Peyer's patch (tissue), 4 donors: ENCODE results near the gene LZTS2. TPM values are rescaled to one million over a fixed set of nuclear protein-coding genes. Genes with fewer than 3 reads are reported as not detected.

Experiments
- DNase-seq, 3 donors: peaks; one replicate each; pipeline ENCODE4 v3.0.0-alpha.2; 2017 to 2019
- H3K27ac ChIP-seq, 4 donors: fragments of 200-600 bp; sonication (generic); one replicate each; pipeline ENCODE4 v1.5.1; 2016 to 2019
- H3K27me3 ChIP-seq, 2 donors: fragments of 200-600 bp; sonication (generic); one replicate each; pipeline ENCODE4 v1.5.1; 2019
- H3K36me3 ChIP-seq, 3 donors: fragments of 200-600 bp; sonication (generic); one replicate each; pipeline ENCODE4 v1.5.1; 2016 to 2019
- H3K4me1 ChIP-seq, 4 donors: fragments of 200-600 bp; sonication (generic); one replicate each; pipeline ENCODE4 v1.5.1; 2016 to 2019
- H3K4me3 ChIP-seq, 4 donors: fragments of 200-600 bp; sonication (generic); 1 replicate in 3 of 4; 2 replicates in 1 of 4; pipeline ENCODE4 v1.5.1; 2016 to 2019; ENCODE audit warnings: mild to moderate bottlenecking in 1 of 4
- H3K9me3 ChIP-seq, 4 donors: fragments of 200-600 bp; sonication (generic); one replicate each; pipeline ENCODE4 v1.5.1; 2016 to 2019; ENCODE audit warnings: mild to moderate bottlenecking in 1 of 4
- POLR2A ChIP-seq, 2 donors: fragments of 450-650 bp; IDR thresholded peaks; one replicate each; pipeline ENCODE4 v1.5.1; 2017; ENCODE audit warnings: antibody characterized with exemption in 2 of 2, mild to moderate bottlenecking in 2 of 2, moderate library complexity in 2 of 2
- total RNA-seq, 4 donors: library from RNA; depleted of rRNA; stranded (reverse); fragments of >200 nt; gene quantifications; one replicate each; pipeline ENCODE4 v1.1.0, GENCODE V29; 2016
- TF ChIP-seq, protein P1 (sequence below), 6 experiments: fragments of 450-650 bp in 4 of 6; fragments of 200-600 bp in 2 of 6; sonication (generic) in 1 of 6; IDR thresholded peaks; one replicate each; pipeline ENCODE4 v1.5.1; 2017 to 2019; ENCODE audit warnings: antibody characterized with exemption in 6 of 6, mild to moderate bottlenecking in 3 of 6, moderate library complexity in 1 of 6

Gene LZTS2, protein sequence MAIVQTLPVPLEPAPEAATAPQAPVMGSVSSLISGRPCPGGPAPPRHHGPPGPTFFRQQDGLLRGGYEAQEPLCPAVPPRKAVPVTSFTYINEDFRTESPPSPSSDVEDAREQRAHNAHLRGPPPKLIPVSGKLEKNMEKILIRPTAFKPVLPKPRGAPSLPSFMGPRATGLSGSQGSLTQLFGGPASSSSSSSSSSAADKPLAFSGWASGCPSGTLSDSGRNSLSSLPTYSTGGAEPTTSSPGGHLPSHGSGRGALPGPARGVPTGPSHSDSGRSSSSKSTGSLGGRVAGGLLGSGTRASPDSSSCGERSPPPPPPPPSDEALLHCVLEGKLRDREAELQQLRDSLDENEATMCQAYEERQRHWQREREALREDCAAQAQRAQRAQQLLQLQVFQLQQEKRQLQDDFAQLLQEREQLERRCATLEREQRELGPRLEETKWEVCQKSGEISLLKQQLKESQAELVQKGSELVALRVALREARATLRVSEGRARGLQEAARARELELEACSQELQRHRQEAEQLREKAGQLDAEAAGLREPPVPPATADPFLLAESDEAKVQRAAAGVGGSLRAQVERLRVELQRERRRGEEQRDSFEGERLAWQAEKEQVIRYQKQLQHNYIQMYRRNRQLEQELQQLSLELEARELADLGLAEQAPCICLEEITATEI
- 10 to 100 TPM; 28.0 to 57.4 (median 47.1) TPM for total RNA-seq

DNA sequence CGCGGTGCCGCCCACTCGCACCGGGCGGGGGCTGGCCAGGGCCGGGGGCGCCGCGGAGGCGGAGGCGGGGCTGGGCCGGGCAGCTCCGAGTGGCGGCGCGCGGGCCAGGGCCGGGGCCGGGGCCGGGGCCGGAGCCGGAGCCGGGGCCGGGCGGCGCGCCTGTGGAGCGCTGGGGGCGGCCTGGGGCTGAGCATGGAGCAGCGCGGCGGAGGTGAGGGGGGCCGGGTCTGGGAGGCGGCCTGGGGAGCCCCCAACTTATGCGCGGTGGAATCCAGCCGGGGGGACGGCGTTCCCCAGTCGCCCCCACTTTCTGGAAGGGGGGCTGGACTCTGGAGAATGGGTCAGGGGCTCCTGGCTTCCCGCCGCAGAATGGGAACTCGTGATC lies at the start of gene LZTS2:
Gene LZTS2, plus strand, starts transcription at position 67 of the 385 bp plus-strand sequence. CDS start 2,731 bp downstream, outside the sequence.
- H3K27ac ChIP-seq: peak within 1 kb of the TSS; percentile 95 to 100 (median 96)
- no peaks in the 10 kb centered on the region for H3K27me3 ChIP-seq
- peaks cover 0 to 44% (median 13%) of the 10 kb centered on the region in 4 donors for H3K4me1 ChIP-seq
- no peaks in the 10 kb centered on the region for H3K9me3 ChIP-seq
- peak within 1 kb of the TSS; percentile 75 to 96 (median 79) for H3K4me3 ChIP-seq
- peaks cover 0 to 14% (median 0%) of the 10 kb centered on the region in 3 donors for H3K36me3 ChIP-seq
- TF ChIP-seq, protein P1, sequence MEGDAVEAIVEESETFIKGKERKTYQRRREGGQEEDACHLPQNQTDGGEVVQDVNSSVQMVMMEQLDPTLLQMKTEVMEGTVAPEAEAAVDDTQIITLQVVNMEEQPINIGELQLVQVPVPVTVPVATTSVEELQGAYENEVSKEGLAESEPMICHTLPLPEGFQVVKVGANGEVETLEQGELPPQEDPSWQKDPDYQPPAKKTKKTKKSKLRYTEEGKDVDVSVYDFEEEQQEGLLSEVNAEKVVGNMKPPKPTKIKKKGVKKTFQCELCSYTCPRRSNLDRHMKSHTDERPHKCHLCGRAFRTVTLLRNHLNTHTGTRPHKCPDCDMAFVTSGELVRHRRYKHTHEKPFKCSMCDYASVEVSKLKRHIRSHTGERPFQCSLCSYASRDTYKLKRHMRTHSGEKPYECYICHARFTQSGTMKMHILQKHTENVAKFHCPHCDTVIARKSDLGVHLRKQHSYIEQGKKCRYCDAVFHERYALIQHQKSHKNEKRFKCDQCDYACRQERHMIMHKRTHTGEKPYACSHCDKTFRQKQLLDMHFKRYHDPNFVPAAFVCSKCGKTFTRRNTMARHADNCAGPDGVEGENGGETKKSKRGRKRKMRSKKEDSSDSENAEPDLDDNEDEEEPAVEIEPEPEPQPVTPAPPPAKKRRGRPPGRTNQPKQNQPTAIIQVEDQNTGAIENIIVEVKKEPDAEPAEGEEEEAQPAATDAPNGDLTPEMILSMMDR (IDR thresholded peaks at IDR 0.05): no peak
- no peak for TF ChIP-seq POLR2A (IDR thresholded peaks at IDR 0.05)
- DNase-seq: no peak

DNA sequence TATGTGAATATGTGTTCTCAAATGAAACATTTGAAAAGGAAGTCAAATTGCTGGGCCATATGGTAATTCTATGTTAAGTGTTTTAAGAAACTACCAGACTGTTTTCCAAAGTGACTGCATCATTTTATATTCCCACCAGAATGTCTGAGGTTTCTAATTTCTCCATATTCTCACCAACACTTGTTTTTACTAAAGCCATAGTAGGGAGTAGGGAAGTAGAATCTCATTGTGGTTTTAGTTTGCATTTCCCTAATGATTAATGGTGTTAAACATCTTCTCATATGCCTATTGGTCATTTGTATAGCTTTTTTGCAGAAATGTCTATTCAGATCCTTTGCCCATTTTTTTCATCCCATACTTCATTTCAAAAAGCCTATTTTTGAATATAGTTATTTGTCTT lies 39.4 kb upstream of the LZTS2 start:
- no peak overlapping the region for H3K4me3 ChIP-seq
- TF ChIP-seq POLR2A (IDR thresholded peaks at IDR 0.05): no peak
- TF ChIP-seq, protein P1 (IDR thresholded peaks at IDR 0.05): no peak
- peaks cover 0 to 60% (median 3%) of the 10 kb centered on the region in 3 donors for H3K36me3 ChIP-seq
- H3K9me3 ChIP-seq: no peaks in the 10 kb centered on the region
- no peak for DNase-seq
- no peaks in the 10 kb centered on the region for H3K4me1 ChIP-seq
- no peaks in the 10 kb centered on the region for H3K27me3 ChIP-seq
- H3K27ac ChIP-seq: no peak overlapping the region

DNA sequence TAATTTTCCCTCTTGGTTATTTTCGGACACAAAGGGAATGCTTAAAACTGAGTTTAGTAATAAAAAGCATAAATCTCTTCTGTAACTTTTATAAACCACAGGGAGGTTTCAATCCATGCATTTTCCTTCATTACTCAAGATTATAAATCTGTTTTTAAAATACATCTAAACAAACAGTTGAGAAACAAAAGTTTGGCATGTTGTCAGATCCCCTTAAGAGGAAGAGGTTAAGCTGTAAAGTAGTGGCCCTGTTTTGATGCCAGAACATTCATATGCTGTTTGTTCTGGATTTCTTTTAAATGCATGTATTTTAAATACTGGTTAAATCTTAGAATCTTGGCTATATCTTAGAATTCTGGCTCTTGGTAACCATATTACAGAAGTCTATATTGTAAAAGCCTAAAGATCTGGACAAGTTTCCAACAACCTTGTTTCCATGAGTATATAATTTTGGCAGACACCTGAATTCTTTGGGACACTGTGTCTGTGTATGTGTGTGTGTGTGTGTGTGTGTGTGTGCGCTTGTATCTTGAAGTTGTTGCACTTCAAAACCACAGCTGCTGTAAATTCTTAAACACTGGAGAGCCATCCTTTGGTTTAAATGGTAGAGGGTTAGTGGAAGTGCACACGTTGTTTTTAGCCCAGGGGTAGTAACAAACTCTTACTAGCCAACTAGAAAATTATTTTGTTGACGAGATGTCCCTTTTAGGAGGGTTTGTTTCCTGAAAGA lies 37.1 kb upstream of the LZTS2 start:
- Histone ChIP-seq H3K36me3 (peaks cover 0 to 50% (median 3%) of the 10 kb centered on the region in 3 donors), H3K27me3 (no peaks in the 10 kb centered on the region), H3K27ac (no peak overlapping the region), H3K4me1 (no peaks in the 10 kb centered on the region), H3K4me3 (no peak overlapping the region), H3K9me3 (no peaks in the 10 kb centered on the region)
- no peak for DNase-seq
- TF ChIP-seq, protein P1 (IDR thresholded peaks at IDR 0.05): no peak
- TF ChIP-seq POLR2A (IDR thresholded peaks at IDR 0.05): no peak

DNA sequence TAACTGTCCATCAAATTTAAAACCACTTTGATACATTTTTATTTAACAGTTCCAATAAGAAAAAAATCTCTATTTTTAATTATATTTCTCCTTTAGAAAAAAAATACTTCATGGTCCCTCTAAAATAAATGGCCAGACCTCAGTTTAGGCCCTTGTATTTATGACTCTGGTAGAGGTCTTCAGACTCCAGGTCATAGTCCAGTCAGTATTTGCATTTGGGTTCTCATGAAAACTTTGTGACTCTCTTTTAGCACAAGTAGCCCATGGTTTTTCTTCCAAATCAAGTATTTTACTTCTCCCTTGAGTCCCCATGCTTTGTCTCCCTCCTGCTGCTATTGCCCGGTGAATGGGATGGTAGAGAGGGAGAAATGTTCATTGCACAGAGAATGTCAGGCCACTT lies 35.8 kb upstream of the LZTS2 start:
- H3K27ac ChIP-seq: no peak overlapping the region
- H3K9me3 ChIP-seq: no peaks in the 10 kb centered on the region
- DNase-seq: no peak
- H3K4me1 ChIP-seq: peaks cover 0 to 11% (median 2%) of the 10 kb centered on the region in 4 donors
- peaks cover 0 to 39% (median 3%) of the 10 kb centered on the region in 3 donors for H3K36me3 ChIP-seq
- H3K4me3 ChIP-seq: no peak overlapping the region
- no peaks in the 10 kb centered on the region for H3K27me3 ChIP-seq
- no peak for TF ChIP-seq POLR2A (IDR thresholded peaks at IDR 0.05)
- TF ChIP-seq, protein P1 (IDR thresholded peaks at IDR 0.05): no peak

DNA sequence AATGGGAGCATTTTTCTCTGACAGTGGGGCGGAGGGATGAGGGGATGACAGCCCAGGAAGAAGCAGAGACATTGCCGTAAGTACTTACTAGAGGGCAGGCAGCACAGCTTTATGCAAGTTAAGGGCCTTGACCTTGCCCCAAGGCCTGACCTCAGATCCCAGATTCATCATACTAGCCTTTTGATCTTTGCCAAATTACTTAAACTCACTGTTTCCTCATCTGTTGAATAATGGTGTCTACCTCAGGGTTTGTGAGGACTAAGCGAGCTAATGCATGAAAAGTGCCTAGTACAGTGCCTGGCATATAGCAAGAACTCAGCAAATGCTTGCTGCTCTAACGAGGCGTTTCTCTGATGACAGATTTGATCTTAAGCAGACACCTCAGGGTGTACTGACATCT lies 33.8 kb upstream of the LZTS2 start:
- H3K9me3 ChIP-seq: no peaks in the 10 kb centered on the region
- no peaks in the 10 kb centered on the region for H3K27me3 ChIP-seq
- peaks cover 0 to 24% (median 0%) of the 10 kb centered on the region in 3 donors for H3K36me3 ChIP-seq
- peaks cover 0 to 14% (median 7%) of the 10 kb centered on the region in 4 donors for H3K4me1 ChIP-seq
- no peak overlapping the region for H3K27ac ChIP-seq
- DNase-seq: no peak
- no peak overlapping the region for H3K4me3 ChIP-seq
- no peak for TF ChIP-seq POLR2A (IDR thresholded peaks at IDR 0.05)
- TF ChIP-seq, protein P1 (IDR thresholded peaks at IDR 0.05): no peak
